ENCODE data around the gene MAPK8IP2.
A peak's percentile ranks its signal among the peaks of the same experiment; 100 is the strongest.

MAPK8IP2 gene

DNA sequence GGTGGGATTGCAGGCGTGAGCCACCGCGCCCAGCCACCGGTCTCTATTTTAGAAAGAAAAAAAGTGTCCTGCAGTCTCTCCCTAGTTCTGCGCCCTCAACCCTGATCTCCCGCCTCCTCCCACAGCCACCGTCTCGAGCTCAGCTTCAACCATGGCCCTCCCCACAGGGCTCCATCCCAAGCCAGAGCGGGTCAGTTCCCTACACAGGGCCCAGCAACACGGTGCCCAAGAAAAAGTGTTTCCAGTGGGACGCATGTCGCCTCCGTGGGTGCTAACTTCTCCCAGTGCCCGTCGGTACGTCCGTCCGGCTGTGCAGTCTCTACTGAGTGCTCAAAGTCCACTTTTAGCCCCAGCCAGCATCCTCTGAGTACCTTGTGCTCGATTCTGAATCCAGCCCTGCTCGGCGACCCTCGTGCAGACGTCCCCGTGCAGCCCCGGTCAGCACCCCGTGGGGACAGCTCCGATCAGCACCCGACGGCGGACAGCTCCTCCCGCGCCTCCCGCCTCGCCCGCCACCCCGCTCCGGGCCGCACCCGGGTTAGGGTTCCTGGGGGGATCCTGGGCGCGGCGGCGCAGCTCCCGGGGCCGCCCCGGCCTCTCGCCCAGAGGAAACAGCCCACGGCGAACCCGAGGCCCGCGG lies 657 bp upstream of the MAPK8IP2 start:
- no peaks in the 10 kb centered on the region for H3K36me3 ChIP-seq (ENCODE audit: control insufficient read depth, insufficient read depth, low read length)
- no peak overlapping the region for H3K4me3 ChIP-seq (ENCODE audit: insufficient read depth, low read depth, low read length, poor library complexity, severe bottlenecking)
- no peak overlapping the region for H3K27ac ChIP-seq (ENCODE audit: insufficient read depth, low read length, poor library complexity, severe bottlenecking)
- peak; percentile 23 to 37 (median 31) for DNase-seq
- no peaks in the 10 kb centered on the region for H3K4me1 ChIP-seq (ENCODE audit: control insufficient read depth, insufficient read depth, low read length, poor library complexity, severe bottlenecking)
- H3K9me3 ChIP-seq (ENCODE audit: control insufficient read depth, low read length), result no peaks in the 10 kb centered on the region
- peaks cover 45% of the 10 kb centered on the region for H3K27me3 ChIP-seq (replicated peaks; ENCODE audit: control insufficient read depth, insufficient read depth, low read length, poor library complexity, severe bottlenecking)

DNA sequence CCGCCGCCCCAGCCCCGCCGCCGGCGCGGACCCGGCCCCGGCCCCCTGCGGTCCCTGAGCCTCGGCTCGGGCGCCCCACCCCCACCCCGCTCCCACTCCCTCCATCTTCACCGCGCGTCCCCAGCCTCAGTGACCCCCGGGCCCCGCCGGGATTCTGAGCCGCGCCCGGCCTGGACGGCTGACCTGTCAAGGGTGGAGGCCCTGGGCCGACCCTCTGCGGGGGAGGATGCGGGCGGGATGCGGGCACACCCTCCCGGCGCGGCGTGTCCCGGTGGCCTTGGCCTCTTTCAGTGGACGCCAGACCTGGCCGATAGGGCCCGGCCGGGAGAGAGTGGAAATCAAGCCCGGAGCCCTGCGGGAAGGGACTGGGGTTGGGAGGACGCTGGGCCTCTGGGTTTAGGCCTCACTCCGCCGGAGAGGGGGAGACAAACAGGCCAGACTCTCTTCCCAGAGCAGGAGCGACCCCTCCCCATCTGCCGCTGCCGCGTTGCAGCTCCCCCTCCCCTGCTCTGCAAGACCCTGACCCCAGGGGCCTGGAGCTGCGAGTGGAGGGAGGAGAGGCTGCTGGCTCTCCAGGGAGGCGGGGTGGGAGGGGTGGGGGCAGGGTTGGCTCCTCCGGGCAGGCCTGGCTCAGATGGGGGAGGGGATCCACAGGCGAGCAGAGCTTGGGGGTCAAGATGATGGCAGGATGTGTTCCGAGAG lies 525 bp downstream of the MAPK8IP2 start:
- H3K4me1 ChIP-seq (ENCODE audit: control insufficient read depth, insufficient read depth, low read length, poor library complexity, severe bottlenecking), result no peaks in the 10 kb centered on the region
- H3K9me3 ChIP-seq (ENCODE audit: control insufficient read depth, low read length), result no peaks in the 10 kb centered on the region
- peaks cover 51% of the 10 kb centered on the region for H3K27me3 ChIP-seq (replicated peaks; ENCODE audit: control insufficient read depth, insufficient read depth, low read length, poor library complexity, severe bottlenecking)
- no peaks in the 10 kb centered on the region for H3K36me3 ChIP-seq (ENCODE audit: control insufficient read depth, insufficient read depth, low read length)
- no peak overlapping the region for H3K27ac ChIP-seq (ENCODE audit: insufficient read depth, low read length, poor library complexity, severe bottlenecking)
- H3K4me3 ChIP-seq (ENCODE audit: insufficient read depth, low read depth, low read length, poor library complexity, severe bottlenecking), result no peak overlapping the region
- DNase-seq, result no peak

DNA sequence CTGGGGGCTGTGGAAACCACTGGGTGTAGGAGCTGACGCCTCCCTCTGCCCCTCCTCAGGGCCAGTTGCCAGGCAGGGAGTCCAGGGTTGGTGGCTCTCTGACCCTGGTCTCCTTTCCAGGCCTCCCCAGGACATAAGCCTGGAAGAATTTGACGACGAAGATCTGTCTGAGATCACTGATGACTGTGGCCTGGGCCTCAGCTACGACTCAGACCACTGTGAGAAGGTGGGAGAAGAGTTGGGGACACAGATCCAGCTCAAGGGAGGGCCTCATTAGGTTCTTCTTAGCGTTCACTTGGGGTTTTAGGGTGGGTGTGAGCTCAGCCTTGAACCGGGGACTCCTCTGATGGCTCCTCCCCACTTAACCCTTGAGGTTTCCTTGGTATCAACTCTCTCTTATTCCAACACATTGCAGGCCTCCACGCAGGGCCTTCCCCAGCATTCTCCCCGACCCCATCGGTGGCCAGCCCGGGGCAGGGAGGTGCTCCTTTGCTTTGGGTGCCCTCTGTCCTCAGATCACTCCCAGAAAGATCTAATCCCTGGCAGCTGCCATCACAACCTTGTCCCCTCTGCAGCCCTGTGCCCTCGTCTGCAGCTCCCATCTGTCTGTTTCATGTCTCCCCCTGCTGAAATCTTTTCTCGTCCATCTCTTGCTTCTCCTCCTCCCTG lies 1.2 kb downstream of the MAPK8IP2 start:
- DNase-seq, result no peak
- Histone ChIP-seq H3K9me3 (ENCODE audit: control insufficient read depth, low read length) (no peaks in the 10 kb centered on the region), H3K27me3 (replicated peaks; ENCODE audit: control insufficient read depth, insufficient read depth, low read length, poor library complexity, severe bottlenecking) (peaks cover 51% of the 10 kb centered on the region), H3K27ac (ENCODE audit: insufficient read depth, low read length, poor library complexity, severe bottlenecking) (no peak overlapping the region), H3K4me1 (ENCODE audit: control insufficient read depth, insufficient read depth, low read length, poor library complexity, severe bottlenecking) (no peaks in the 10 kb centered on the region), H3K4me3 (ENCODE audit: insufficient read depth, low read depth, low read length, poor library complexity, severe bottlenecking) (no peak overlapping the region), H3K36me3 (ENCODE audit: control insufficient read depth, insufficient read depth, low read length) (no peaks in the 10 kb centered on the region)

DNA sequence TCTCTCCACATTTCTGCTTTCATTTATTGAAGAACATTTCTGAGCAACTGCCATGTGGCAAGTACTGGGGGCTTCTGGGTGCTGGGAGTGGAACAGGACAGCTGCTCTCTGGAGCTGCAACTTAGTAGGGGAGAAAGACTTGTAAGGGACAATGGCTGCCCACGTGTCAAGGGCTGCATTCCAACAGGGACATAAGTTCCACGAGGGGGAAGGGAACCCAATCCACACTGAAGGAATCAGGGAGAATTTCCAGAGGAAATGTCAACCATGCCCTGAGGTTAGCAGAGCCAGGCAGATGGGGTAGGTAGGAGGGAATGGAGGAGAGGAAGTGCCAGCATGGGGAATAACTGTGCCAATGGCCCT lies 1.7 kb downstream of the MAPK8IP2 start:
- Histone ChIP-seq H3K9me3 (ENCODE audit: control insufficient read depth, low read length) (no peaks in the 10 kb centered on the region), H3K36me3 (ENCODE audit: control insufficient read depth, insufficient read depth, low read length) (no peaks in the 10 kb centered on the region), H3K27me3 (replicated peaks; ENCODE audit: control insufficient read depth, insufficient read depth, low read length, poor library complexity, severe bottlenecking) (peaks cover 51% of the 10 kb centered on the region), H3K4me3 (ENCODE audit: insufficient read depth, low read depth, low read length, poor library complexity, severe bottlenecking) (no peak overlapping the region), H3K27ac (ENCODE audit: insufficient read depth, low read length, poor library complexity, severe bottlenecking) (no peak overlapping the region), H3K4me1 (ENCODE audit: control insufficient read depth, insufficient read depth, low read length, poor library complexity, severe bottlenecking) (no peaks in the 10 kb centered on the region)
- no peak for DNase-seq

DNA sequence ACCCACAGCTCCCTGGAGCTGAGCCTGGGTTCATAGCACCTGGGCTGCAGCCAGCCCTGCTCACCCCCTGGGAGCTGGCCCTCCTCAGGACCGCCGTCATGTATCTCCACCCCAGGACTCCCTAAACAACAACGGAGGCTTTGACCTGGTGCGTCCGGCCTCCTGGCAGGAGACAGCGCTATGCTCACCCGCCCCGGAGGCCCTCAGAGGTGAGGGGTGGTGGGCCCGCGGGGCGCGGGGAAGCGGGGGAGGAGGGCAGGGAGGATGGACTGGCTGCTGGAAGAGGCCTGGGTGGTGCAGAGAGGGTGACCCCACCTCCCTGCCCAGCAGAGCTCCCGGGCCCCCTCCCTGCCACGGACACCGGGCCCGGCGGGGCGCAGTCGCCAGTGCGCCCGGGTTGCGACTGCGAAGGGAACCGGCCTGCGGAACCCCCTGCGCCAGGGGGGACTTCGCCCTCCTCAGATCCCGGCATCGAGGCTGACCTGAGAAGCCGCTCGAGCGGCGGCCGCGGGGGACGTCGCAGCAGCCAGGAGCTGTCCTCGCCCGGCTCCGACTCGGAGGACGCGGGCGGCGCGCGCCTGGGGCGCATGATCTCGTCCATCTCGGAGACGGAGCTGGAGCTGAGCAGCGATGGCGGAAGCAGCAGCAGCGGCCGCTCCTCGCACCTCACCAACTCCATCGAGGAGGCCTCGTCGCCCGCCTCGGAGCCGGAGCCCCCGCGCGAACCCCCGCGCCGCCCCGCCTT lies 3.1 kb downstream of the MAPK8IP2 start:
- Histone ChIP-seq H3K27me3 (replicated peaks; ENCODE audit: control insufficient read depth, insufficient read depth, low read length, poor library complexity, severe bottlenecking) (peaks cover 51% of the 10 kb centered on the region), H3K36me3 (ENCODE audit: control insufficient read depth, insufficient read depth, low read length) (no peaks in the 10 kb centered on the region), H3K9me3 (ENCODE audit: control insufficient read depth, low read length) (no peaks in the 10 kb centered on the region), H3K4me3 (ENCODE audit: insufficient read depth, low read depth, low read length, poor library complexity, severe bottlenecking) (no peak overlapping the region), H3K4me1 (ENCODE audit: control insufficient read depth, insufficient read depth, low read length, poor library complexity, severe bottlenecking) (no peaks in the 10 kb centered on the region), H3K27ac (ENCODE audit: insufficient read depth, low read length, poor library complexity, severe bottlenecking) (no peak overlapping the region)
- DNase-seq, result no peak

DNA sequence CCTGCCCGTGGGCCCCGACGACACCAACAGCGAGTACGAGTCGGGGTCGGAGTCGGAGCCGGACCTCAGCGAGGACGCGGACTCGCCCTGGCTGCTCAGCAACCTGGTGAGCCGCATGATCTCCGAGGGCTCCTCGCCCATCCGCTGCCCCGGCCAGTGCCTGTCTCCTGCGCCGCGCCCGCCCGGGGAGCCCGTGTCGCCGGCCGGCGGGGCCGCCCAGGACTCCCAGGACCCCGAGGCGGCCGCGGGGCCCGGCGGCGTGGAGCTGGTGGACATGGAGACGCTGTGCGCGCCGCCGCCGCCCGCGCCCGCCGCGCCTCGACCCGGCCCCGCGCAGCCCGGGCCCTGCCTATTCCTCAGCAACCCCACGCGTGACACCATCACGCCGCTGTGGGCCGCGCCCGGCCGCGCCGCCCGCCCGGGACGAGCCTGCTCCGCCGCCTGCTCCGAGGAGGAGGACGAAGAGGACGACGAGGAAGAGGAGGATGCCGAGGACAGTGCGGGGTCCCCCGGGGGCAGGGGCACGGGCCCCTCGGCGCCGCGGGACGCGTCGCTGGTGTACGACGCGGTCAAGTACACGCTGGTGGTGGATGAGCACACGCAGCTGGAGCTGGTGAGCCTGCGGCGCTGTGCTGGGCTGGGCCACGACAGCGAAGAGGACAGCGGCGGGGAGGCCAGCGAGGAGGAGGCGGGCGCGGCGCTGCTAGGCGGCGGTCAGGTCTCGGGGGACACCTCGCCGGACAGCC lies 3.8 kb downstream of the MAPK8IP2 start:
- no peaks in the 10 kb centered on the region for H3K4me1 ChIP-seq (ENCODE audit: control insufficient read depth, insufficient read depth, low read length, poor library complexity, severe bottlenecking)
- H3K36me3 ChIP-seq (ENCODE audit: control insufficient read depth, insufficient read depth, low read length), result no peaks in the 10 kb centered on the region
- H3K27ac ChIP-seq (ENCODE audit: insufficient read depth, low read length, poor library complexity, severe bottlenecking), result no peak overlapping the region
- H3K27me3 ChIP-seq (replicated peaks; ENCODE audit: control insufficient read depth, insufficient read depth, low read length, poor library complexity, severe bottlenecking), result peaks cover 49% of the 10 kb centered on the region
- DNase-seq, result no peak
- H3K9me3 ChIP-seq (ENCODE audit: control insufficient read depth, low read length), result no peaks in the 10 kb centered on the region
- no peak overlapping the region for H3K4me3 ChIP-seq (ENCODE audit: insufficient read depth, low read depth, low read length, poor library complexity, severe bottlenecking)

DNA sequence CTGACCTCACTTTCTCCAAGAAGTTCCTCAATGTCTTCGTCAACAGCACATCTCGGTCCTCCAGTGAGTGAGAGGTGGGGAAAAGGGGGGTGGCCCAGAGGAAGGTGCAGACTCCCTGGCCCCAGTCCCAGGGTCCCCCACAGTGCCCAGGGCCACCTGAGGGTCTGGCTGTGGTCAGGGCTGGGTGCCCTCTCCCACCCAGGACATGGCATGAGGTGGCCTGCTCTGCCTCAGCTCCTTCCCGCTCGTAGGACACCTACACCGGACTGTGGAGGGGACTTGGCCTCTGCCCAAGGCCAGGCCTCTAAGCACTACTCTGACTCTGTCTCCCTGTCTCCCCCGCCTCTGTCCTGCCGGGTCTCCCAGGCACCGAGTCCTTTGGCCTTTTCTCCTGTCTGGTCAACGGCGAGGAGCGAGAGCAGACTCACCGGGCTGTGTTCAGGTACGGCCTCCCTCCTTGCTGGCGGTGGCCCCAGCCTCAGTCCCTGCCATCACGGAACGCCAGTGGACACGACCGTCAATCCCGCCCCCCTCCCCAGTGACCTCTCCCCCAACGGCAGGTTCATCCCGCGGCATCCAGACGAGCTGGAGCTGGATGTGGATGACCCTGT lies 4.5 kb downstream of the MAPK8IP2 start:
- no peaks in the 10 kb centered on the region for H3K36me3 ChIP-seq (ENCODE audit: control insufficient read depth, insufficient read depth, low read length)
- peaks cover 42% of the 10 kb centered on the region for H3K27me3 ChIP-seq (replicated peaks; ENCODE audit: control insufficient read depth, insufficient read depth, low read length, poor library complexity, severe bottlenecking)
- H3K9me3 ChIP-seq (ENCODE audit: control insufficient read depth, low read length), result no peaks in the 10 kb centered on the region

DNA sequence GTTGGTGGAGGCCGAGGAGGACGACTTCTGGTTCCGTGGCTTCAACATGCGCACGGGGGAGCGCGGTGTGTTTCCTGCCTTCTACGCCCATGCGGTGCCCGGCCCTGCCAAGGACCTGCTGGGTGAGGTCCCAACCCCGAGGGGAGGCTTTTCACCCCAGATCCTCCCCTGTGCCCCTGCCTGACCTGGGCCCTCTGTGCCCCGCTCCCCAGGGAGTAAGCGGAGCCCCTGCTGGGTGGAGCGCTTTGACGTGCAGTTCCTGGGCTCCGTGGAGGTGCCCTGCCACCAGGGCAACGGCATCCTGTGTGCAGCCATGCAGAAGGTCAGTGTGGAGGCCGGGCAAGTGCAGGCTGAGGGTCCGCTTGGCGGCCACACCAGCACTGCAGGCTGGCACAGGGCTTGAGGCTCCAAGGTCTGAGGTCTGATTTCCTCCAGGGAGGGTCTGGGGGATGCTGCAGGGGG lies 5.1 kb downstream of the MAPK8IP2 start:
- no peaks in the 10 kb centered on the region for H3K4me1 ChIP-seq (ENCODE audit: control insufficient read depth, insufficient read depth, low read length, poor library complexity, severe bottlenecking)
- no peaks in the 10 kb centered on the region for H3K36me3 ChIP-seq (ENCODE audit: control insufficient read depth, insufficient read depth, low read length)
- H3K27me3 ChIP-seq (replicated peaks; ENCODE audit: control insufficient read depth, insufficient read depth, low read length, poor library complexity, severe bottlenecking), result peaks cover 40% of the 10 kb centered on the region

More for the DNA sequence above, 4.5 kb downstream of the MAPK8IP2 start:
- DNase-seq, result no peak
- H3K4me1 ChIP-seq (ENCODE audit: control insufficient read depth, insufficient read depth, low read length, poor library complexity, severe bottlenecking), result no peaks in the 10 kb centered on the region
- no peak overlapping the region for H3K4me3 ChIP-seq (ENCODE audit: insufficient read depth, low read depth, low read length, poor library complexity, severe bottlenecking)
- H3K27ac ChIP-seq (ENCODE audit: insufficient read depth, low read length, poor library complexity, severe bottlenecking), result no peak overlapping the region

More for the DNA sequence above, 5.1 kb downstream of the MAPK8IP2 start:
- Histone ChIP-seq H3K4me3 (ENCODE audit: insufficient read depth, low read depth, low read length, poor library complexity, severe bottlenecking) (no peak overlapping the region), H3K27ac (ENCODE audit: insufficient read depth, low read length, poor library complexity, severe bottlenecking) (no peak overlapping the region), H3K9me3 (ENCODE audit: control insufficient read depth, low read length) (no peaks in the 10 kb centered on the region)
- no peak for DNase-seq
